Fibroblast of upper back skin (primary cell): Measurements from ENCODE around the gene PCDHGB1.
"Not testable (repeated sequence)": the region's sequence is repeated elsewhere in the genome, so short reads cannot be mapped to it uniquely, and the experiment has no call there.

Source experiments
- DNase-seq: peaks from one replicate; pipeline ENCODE4 v3.0.0-alpha.2; 2013

Gene PCDHGB1

DNA sequence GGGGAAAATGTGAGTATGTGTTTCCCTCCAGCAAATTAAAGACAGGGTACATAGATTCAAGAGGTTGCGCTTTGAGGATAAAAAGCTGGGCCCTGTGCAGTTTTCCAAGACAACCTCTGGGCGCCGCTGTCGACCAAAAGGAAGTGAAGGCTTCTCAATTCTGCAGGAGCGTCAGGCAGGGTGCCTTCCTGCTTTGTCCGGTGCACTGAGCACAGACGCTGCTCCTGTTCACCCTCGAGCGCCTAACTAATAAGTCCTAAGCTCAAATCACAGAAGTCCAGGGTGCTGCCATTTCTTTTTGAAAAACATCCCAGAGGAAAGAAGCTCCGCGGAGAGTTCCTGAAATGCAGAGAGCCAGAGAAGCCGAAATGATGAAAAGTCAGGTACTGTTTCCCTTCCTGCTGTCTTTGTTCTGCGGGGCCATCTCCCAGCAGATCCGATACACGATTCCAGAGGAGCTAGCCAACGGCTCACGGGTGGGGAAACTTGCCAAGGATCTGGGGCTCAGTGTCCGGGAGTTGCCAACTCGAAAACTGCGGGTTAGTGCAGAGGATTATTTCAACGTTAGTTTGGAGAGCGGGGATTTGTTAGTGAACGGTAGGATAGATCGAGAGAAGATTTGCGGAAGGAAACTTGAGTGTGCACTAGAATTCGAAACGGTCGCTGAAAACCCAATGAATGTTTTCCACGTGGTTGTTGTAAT, at the start of gene PCDHGB1:
TSS of gene PCDHGB1 (plus strand) at position 183 of the 703 bp plus-strand sequence. CDS start at position 345, 162 bp downstream.
- peak; percentile 55 for DNase-seq

DNA sequence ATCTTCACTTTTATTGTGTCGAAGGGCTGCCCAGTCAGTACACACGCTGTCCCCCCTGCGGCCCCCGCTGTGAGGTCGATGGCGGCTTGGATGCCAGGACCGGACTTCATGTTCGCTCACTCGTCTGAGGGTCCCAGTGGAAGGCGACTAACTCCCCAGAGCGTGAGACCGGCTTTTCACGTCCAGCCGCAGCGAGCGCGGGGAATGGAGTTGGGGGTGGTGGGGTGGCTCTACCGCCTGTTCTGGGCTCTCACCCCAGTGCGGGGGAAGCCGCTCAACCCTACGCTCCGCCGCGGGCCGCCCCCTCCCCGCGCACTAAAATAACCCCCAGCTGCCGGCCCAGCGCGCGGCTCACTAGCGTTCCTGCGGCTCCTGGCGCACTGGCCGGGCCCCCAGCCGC, 46.1 kb upstream of the PCDHGB1 start, which contains the start of gene SLC25A2:
TSS of gene SLC25A2 (minus strand) at position 294 of the 400 bp plus-strand sequence. CDS start at position 110, 184 bp downstream.
- no peak for DNase-seq

DNA sequence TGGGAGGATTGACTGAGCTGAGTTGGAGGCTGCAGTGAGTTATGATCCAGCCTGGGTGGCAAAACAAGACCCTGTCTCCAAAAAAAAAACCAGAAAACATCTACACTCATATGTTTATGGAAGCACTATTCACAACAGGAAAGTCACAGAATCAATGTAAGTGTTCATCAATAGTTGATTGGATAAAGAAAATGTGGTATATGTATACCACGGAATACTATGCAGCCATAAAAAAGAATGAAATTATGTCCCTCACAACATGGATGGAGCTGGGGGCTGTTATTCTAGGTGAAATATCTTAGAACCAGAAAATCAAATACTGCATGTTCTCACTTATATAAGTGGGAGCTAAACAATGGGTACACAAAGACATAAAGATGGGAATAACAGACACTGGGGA, 43.3 kb upstream of the PCDHGB1 start:
- DNase-seq, result no peak

DNA sequence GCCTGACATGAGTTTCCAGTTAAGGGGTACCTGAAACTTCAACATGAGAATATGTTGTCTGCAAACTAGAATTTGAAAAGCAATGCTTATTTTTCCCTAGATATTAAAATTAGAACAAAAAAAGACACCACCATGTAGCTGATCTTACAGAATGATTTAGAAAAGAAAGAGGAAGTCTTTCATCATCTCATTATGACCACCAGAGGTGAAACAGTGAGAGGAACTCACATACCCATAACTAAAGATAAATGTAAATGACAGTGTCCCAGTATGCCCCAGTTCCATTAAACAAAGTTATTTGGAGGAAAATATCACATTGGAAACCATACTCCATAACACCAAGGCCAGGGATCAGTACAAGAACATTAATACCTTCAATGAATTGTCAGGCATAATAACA, 36.2 kb upstream of the PCDHGB1 start:
- no peak for DNase-seq

DNA sequence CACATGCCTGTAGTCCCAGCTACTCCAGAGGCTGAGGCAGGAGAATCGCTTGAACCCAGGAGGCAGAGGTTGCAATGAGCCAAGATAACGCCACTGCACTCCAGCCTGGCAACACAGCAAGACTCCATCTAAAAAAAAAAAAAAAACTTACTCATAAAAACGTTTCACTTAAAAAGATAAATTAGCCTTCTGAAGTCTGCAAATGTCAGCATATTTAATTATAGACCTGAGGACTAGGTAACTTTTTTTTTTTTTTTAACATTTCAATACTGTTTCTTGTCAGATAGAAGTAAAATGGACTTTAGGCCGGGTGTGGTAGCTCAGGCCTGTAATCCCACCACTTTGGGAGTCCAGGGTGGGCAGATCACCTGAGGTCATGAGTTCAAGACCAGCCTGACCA, 32.9 kb upstream of the PCDHGB1 start:
- DNase-seq, result not testable (repeated sequence)

DNA sequence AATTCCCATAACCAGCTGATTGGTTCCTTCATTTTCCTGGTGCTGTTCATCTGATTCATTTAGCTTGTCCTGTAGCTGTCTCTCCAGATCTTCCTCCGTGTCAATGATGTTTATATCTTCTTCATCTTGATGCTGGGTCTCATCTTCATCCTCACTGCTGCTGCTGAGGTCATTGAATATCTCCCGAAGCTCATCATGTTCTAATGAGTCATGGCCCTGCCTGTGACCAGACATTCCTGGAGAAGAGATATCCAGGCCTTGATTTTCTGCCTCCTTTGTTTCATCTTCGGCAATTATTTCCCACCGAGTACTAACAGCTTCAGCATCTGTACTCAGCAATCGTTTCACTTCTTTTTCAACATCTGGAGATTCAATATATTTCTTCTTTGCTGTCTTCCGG, 30.7 kb upstream of the PCDHGB1 start:
- DNase-seq, result no peak

DNA sequence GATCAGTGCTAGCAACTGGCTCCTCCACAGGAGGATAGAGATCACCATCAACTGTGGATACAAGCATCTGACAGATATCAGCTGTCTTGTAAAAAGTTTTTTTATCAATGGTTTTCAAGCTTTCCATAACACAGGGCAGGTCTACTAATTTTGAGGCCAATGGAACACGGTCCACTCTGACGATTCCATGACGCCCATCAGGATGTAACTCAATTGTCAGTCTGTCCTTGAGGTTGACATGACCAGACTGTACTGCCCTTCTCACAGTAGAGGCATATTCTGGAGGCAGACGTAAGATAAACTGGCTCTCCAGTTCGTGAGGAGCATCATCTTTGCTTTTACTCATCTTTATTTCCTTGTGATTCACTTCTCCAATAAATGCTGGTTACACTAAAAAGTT, 30.2 kb upstream of the PCDHGB1 start:
- no peak for DNase-seq

DNA sequence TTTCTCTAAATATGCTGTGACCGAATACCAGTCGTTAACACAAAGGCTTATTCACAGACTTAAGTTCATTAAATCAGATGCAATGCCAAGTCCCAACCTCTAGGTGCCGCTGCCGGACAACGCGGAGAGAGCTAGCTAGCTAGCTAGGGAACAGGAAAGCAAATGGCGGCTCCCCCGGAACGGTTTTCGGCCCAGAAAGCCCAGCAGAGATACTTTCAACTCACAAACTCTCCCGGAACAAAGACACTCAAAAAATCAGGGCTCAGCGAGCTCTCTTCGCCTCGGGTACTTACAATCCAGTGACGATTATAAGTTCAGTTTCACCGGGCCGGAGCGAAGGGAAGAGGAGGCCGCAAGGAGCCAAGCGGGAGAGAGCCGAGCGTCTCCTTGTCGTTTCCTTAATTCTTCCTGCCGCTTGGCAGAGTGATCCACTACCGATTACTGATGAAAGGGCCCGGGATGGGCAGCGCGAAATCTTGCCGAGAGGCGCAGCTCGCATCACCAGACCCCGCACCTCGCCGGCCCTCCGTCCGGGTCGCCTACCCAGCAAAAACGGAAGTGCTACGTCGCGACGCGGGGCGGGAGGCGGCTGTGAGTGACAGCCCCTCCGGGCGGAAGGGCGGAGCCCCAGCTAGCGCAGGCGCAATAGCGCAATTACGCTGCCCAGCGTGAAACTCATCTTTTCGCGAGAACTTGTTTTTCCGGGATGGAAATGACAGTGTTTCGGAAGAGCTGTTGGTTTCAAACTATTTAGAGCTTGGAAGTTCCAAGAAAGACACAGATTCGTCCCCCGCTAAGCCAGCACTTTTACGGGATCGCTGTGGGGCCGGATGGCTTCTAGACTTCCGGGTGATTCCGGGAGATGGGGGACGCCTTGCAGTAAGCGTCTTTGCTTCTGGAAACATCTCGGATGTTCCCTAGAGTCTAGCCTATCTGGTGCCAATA, 29.4 kb upstream of the PCDHGB1 start, which contains the start of gene TAF7:
TSS of gene TAF7 (minus strand) at position 560 of the 945 bp plus-strand sequence. CDS start 740 bp downstream, outside the sequence.
- peak; percentile 92 for DNase-seq

DNA sequence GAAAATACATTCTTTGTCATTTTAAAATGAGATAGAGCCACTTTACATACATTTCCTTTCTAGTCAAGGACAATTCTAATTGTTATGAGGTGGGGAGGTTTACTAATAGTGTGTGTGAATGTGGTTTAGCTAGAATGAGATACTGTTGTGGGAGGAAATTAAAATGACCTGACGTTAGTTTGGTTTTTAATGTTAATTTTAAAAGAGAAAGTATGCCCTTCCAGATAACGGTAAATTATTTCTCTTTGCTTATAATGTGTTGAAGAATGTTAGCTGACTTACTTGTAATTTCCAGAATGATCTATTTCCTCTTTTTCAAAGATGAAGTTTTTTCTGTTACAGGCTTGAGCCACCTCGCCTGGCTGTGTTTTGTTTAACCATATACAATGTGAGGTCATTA, 27.6 kb upstream of the PCDHGB1 start:
- no peak for DNase-seq

DNA sequence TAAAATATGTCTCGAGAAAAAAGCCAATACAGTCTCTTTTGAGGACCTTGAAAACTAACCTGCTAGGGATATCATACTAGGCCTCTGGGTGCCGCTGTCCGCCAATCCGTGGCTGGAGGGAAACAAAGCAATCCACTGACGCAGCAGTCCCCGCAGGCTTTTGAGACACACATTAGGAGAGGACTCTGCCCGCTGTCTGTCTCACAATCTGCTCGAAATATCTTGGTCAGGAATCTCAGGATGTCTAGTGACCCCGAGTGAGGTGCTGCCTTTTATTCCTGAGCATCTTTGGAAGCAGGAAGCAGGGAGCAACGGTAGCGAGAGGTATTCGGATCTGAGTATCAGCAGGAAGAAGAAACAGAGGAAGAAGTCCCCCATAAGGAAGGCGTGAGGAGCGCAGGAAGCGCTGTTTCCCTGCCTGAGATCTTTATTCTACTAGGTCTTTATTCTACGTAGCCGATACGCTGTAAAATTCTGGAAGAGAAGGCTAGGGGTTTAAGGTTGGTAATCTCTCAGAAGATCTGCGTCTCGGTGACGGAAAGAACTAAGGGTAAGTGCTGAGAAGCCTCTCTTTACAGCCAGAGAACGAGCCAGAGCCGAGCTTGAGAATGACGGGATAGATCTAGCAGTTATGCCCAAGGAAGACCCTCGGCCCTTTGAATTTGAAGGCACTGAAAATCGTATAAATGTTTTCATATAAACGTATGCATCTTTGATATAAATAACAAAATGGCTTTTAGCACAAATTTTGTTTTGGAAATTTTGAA, 23.6 kb upstream of the PCDHGB1 start:
- peak; percentile 75 for DNase-seq

DNA sequence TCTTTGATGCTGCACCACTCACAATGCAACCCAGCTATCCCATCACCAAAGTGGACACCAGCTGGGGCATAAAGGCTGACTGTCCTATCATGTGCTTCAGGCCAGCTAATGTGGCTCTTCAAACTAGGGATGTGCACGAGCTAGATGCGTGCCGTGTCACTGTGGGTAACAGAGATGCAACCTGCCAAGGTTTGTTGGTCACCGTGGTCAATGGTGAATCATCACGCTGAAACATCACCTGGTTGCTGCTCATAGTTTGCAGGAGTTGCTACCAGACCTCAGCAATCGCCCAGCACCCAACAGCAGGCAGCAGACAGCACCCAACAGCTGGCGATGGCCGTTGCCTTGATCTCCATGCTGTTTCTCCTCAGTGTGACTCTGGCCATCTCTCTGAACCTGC, 21.7 kb upstream of the PCDHGB1 start:
- DNase-seq, result no peak

DNA sequence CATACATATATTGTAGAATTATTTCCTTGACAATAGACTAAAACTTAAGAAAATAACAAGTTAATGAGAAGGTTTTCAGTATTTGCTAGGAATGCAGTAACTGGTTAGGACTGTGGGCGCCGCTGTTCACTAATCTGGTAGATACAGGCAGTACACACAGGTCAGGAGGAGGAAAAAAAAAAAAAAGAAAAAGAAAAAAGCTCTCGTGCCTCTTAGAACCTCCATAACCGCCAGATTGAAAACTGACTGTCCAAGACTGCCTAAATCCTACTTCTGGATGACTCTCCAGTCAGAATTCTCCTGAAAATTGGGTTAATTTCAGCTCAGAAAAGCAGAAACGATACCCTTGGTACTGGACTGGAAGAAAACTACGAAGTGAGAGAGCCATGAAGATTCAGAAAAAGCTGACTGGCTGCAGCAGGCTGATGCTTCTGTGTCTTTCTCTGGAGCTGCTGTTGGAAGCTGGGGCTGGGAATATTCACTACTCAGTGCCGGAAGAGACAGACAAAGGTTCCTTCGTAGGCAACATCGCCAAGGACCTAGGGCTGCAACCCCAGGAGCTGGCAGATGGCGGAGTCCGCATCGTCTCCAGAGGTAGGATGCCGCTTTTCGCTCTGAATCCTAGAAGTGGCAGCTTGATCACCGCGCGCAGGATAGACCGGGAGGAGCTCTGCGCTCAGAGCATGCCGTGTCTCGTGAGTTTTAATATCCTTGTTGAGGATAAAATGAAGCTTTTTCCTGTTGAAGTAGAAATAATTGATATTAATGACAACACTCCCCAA, 19.4 kb upstream of the PCDHGB1 start, which contains the start of gene PCDHGA1:
TSS of gene PCDHGA1 (plus strand) at position 216 of the 782 bp plus-strand sequence.
- peak; percentile 39 for DNase-seq

DNA sequence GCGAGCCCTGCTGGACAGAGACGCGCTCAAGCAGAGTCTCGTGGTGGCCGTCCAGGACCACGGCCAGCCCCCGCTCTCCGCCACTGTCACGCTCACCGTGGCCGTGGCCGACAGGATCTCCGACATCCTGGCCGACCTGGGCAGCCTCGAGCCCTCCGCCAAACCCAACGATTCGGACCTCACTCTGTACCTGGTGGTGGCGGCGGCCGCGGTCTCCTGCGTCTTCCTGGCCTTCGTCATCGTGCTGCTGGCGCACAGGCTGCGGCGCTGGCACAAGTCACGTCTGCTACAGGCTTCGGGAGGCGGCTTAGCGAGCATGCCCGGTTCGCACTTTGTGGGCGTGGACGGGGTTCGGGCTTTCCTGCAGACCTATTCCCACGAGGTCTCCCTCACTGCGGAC, 17.3 kb upstream of the PCDHGB1 start:
- DNase-seq, result not testable (repeated sequence)

DNA sequence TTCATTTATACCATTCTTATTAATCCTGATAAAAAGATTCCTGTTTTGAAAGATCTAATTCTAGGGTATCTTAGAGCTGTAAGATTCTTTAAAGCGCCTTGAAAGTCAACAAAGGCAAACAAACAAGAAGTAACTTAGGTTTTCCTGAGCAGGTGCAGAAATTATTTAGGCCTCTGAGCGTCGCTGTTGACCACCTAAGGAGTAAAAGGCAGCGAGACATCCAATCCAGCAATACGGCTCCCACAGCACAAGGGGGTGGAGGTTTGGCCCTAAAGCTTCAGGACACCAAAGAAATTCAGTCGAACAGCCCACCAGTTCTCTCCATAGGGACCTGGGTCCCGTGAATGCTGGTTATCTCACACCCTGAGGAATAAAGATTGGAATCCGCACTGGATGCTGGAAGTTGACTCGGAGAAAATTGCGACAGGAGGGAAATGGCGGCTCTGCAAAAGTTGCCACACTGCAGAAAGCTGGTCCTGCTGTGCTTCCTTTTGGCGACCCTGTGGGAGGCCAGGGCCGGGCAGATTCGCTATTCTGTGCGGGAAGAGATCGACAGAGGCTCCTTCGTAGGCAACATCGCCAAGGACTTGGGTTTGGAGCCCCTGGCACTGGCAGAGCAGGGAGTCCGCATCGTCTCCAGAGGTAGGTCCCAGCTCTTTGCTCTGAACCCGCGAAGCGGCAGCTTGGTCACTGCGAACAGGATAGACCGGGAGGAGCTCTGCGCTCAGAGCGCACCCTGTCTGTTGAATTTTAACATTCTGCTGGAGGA, 11.2 kb upstream of the PCDHGB1 start, which contains the start of gene PCDHGA2:
TSS of gene PCDHGA2 (plus strand) at position 223 of the 769 bp plus-strand sequence.
- peak; percentile 53 for DNase-seq

DNA sequence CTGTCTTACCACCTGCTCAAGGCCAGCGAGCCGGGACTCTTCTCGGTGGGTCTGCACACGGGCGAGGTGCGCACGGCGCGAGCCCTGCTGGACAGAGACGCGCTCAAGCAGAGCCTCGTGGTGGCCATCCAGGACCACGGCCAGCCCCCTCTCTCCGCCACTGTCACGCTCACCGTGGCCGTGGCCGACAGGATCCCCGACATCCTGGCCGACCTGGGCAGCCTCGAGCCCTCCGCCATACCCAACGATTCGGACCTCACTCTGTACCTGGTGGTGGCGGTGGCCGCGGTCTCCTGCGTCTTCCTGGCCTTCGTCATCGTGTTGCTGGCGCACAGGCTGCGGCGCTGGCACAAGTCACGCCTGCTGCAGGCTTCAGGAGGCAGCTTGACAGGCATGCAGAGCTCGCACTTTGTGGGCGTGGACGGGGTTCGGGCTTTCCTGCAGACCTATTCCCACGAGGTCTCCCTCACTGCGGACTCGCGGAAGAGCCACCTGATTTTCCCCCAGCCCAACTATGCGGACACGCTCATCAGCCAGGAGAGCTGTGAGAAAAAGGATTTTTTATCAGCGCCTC, 9.0 kb upstream of the PCDHGB1 start:
- DNase-seq, result not testable (repeated sequence)

DNA sequence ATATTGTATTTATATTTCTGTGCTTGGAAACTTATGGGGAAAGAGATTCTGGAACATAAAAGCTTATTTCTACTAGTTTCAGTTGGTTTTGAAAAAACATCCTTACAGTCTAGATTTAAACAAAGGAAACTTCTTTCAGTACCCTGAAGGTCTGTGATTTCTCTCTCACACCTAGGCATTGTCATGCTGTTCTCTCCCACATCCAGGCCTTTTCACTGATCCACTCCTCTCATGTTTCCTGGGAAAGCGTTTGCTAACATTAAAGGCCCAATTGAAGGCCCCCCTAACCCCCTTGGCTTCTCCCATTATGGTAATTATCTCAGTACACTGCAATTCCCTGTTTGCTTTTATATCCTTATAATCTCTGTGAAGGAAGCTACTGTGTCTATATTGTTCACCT, 7.1 kb upstream of the PCDHGB1 start:
- DNase-seq, result no peak

DNA sequence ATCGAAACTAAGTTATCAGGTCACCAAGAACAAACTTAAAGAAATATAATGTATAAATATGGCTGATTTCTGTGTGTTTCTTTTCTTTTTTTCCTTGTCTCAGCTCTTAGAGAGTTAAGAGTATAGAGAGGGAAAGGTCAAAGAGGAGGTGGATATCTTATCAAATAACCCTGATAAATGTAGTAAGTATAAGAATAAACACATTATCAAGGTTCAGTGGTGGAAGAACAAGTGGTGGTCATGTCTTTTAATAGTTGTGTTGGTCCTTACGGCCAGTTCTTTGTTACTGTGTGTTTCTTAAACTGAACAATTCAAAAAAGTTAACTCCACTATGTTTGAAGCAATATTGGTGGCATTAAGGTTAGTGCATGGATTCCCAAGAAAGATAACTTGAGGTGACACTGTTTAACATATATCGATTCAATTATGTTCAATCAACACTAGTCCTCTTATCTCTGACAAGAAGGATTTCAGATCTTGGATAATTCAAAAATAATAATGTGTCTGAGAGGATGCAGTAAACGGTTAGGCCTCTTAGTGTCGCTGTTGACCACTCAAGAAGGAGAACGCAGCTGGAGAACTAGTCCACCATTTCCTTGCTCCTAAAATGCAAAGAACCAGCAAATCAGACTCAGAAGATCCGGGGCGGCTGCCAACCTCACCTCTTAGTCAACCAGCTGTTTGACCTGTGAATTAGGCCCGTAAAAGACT, 6.5 kb upstream of the PCDHGB1 start, which contains the start of gene PCDHGA3:
TSS of gene PCDHGA3 (plus strand) at position 588 of the 711 bp plus-strand sequence. CDS start 205 bp downstream, outside the sequence.
- DNase-seq, result peak; percentile 59

DNA sequence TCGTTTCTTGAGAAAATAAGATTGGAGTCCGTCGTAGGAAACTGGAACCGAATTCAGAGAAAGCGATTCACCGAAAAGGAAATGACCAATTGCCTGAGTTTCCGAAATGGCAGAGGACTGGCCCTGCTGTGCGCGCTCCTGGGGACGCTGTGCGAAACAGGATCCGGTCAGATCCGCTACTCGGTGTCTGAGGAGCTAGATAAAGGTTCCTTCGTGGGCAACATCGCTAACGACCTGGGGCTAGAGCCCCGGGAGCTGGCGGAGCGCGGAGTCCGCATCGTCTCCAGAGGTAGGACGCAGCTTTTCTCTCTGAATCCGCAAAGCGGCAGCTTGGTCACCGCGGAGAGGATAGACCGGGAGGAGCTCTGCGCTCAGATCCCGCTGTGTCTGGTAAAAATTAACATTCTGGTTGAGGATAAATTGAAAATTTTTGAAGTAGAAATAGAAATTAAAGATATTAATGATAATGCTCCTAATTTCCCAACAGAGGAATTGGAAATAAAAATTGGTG, 5.9 kb upstream of the PCDHGB1 start:
- DNase-seq, result no peak

DNA sequence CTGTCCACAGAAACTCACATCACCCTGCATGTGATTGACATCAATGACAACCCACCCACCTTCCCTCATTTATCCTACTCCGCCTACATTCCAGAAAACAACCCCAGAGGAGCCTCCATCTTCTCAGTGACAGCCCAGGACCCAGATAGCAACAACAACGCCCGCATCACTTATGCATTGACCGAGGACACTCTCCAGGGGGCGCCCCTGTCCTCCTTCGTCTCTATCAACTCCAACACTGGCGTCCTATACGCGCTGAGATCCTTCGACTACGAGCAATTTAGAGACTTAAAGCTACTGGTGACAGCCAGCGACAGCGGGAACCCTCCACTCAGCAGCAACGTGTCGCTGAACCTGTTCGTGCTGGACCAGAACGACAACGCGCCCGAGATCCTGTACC, 4.6 kb upstream of the PCDHGB1 start:
- no peak for DNase-seq

DNA sequence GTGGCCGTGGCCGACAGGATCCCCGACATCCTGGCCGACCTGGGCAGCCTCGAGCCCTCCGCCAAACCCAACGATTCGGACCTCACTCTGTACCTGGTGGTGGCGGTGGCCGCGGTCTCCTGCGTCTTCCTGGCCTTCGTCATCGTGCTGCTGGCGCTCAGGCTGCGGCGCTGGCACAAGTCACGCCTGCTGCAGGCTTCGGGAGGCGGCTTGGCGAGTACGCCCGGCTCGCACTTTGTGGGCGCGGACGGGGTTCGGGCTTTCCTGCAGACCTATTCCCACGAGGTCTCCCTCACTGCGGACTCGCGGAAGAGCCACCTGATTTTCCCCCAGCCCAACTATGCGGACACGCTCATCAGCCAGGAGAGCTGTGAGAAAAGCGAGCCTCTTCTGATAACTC, 3.9 kb upstream of the PCDHGB1 start:
- DNase-seq, result not testable (repeated sequence)
